ENCODE results near the gene CHD6.

CHD6 gene

GRCh38 chr20:41365777-41366545 is 252.2 kb downstream of the CHD6 start:
- no peak overlapping the region for H3K4me3 Mint-ChIP-seq
- no peak overlapping the region for H3K27ac Mint-ChIP-seq
- no peaks in the 10 kb centered on the region for H3K9me3 Mint-ChIP-seq
- no peaks in the 10 kb centered on the region for H3K36me3 Mint-ChIP-seq (ENCODE audit: low read depth)
- peaks cover 37% of the 10 kb centered on the region for H3K27me3 Mint-ChIP-seq (ENCODE audit: low read depth)
- H3K4me1 Mint-ChIP-seq (ENCODE audit: low read depth) = no peaks in the 10 kb centered on the region

GRCh38 chr20:41364967-41365765 is 253.0 kb downstream of the CHD6 start:
- Mint-ChIP-seq H3K4me3 (no peak overlapping the region), H3K4me1 (ENCODE audit: low read depth) (no peaks in the 10 kb centered on the region), H3K9me3 (no peaks in the 10 kb centered on the region), H3K27me3 (ENCODE audit: low read depth) (peaks cover 37% of the 10 kb centered on the region), H3K27ac (no peak overlapping the region), H3K36me3 (ENCODE audit: low read depth) (no peaks in the 10 kb centered on the region)

GRCh38 chr20:41364236-41364855 is 253.8 kb downstream of the CHD6 start:
- Mint-ChIP-seq H3K27me3 (ENCODE audit: low read depth) (peaks cover 35% of the 10 kb centered on the region), H3K4me1 (ENCODE audit: low read depth) (no peaks in the 10 kb centered on the region), H3K27ac (no peak overlapping the region), H3K9me3 (no peaks in the 10 kb centered on the region), H3K4me3 (no peak overlapping the region), H3K36me3 (ENCODE audit: low read depth) (no peaks in the 10 kb centered on the region)

- no peaks in the 10 kb centered on the region for H3K4me1 Mint-ChIP-seq (ENCODE audit: low read depth)
- H3K9me3 Mint-ChIP-seq = no peaks in the 10 kb centered on the region
- no peak overlapping the region for H3K4me3 Mint-ChIP-seq
- peaks cover 30% of the 10 kb centered on the region for H3K27me3 Mint-ChIP-seq (ENCODE audit: low read depth)
- no peaks in the 10 kb centered on the region for H3K36me3 Mint-ChIP-seq (ENCODE audit: low read depth)
- H3K27ac Mint-ChIP-seq = no peak overlapping the region
These were observed 254.6 kb downstream of the CHD6 start for GRCh38 chr20:41363601-41364000.

GRCh38 chr20:41362748-41363140 is 255.4 kb downstream of the CHD6 start:
- H3K9me3 Mint-ChIP-seq = no peaks in the 10 kb centered on the region
- H3K4me1 Mint-ChIP-seq (ENCODE audit: low read depth) = no peaks in the 10 kb centered on the region
- H3K36me3 Mint-ChIP-seq (ENCODE audit: low read depth) = no peaks in the 10 kb centered on the region
- no peak overlapping the region for H3K4me3 Mint-ChIP-seq
- peaks cover 24% of the 10 kb centered on the region for H3K27me3 Mint-ChIP-seq (ENCODE audit: low read depth)
- no peak overlapping the region for H3K27ac Mint-ChIP-seq

GRCh38 chr20:41361757-41362747 is 256.1 kb downstream of the CHD6 start:
- Mint-ChIP-seq H3K27ac (no peak overlapping the region), H3K4me3 (no peak overlapping the region), H3K36me3 (ENCODE audit: low read depth) (no peaks in the 10 kb centered on the region), H3K27me3 (ENCODE audit: low read depth) (peaks cover 17% of the 10 kb centered on the region), H3K4me1 (ENCODE audit: low read depth) (no peaks in the 10 kb centered on the region), H3K9me3 (no peaks in the 10 kb centered on the region)

GRCh38 chr20:41360831-41361756 is 257.1 kb downstream of the CHD6 start:
- H3K4me1 Mint-ChIP-seq (ENCODE audit: low read depth) = no peaks in the 10 kb centered on the region

GRCh38 chr20:41359541-41360011 is 258.6 kb downstream of the CHD6 start:
- Mint-ChIP-seq H3K27ac (no peak overlapping the region), H3K36me3 (ENCODE audit: low read depth) (no peaks in the 10 kb centered on the region), H3K9me3 (no peaks in the 10 kb centered on the region), H3K4me1 (ENCODE audit: low read depth) (no peaks in the 10 kb centered on the region), H3K27me3 (ENCODE audit: low read depth) (peaks cover 3% of the 10 kb centered on the region), H3K4me3 (no peak overlapping the region)

More at GRCh38 chr20:41360831-41361756, 257.1 kb downstream of the CHD6 start:
- Mint-ChIP-seq H3K4me3 (no peak overlapping the region), H3K9me3 (no peaks in the 10 kb centered on the region), H3K27ac (no peak overlapping the region), H3K36me3 (ENCODE audit: low read depth) (no peaks in the 10 kb centered on the region), H3K27me3 (ENCODE audit: low read depth) (peaks cover 15% of the 10 kb centered on the region)

- Mint-ChIP-seq H3K36me3 (ENCODE audit: low read depth) (no peaks in the 10 kb centered on the region), H3K9me3 (no peaks in the 10 kb centered on the region), H3K4me3 (no peak overlapping the region), H3K4me1 (ENCODE audit: low read depth) (no peaks in the 10 kb centered on the region), H3K27me3 (ENCODE audit: low read depth) (no peaks in the 10 kb centered on the region), H3K27ac (no peak overlapping the region)
These were observed 259.5 kb downstream of the CHD6 start for GRCh38 chr20:41358717-41359116.

GRCh38 chr20:41358230-41358629 is 259.9 kb downstream of the CHD6 start:
- H3K4me1 Mint-ChIP-seq (ENCODE audit: low read depth) = no peaks in the 10 kb centered on the region
- no peak overlapping the region for H3K27ac Mint-ChIP-seq
- H3K9me3 Mint-ChIP-seq = no peaks in the 10 kb centered on the region
- no peaks in the 10 kb centered on the region for H3K27me3 Mint-ChIP-seq (ENCODE audit: low read depth)
- no peak overlapping the region for H3K4me3 Mint-ChIP-seq
- no peaks in the 10 kb centered on the region for H3K36me3 Mint-ChIP-seq (ENCODE audit: low read depth)

- no peaks in the 10 kb centered on the region for H3K36me3 Mint-ChIP-seq (ENCODE audit: low read depth)
- no peak overlapping the region for H3K4me3 Mint-ChIP-seq
- H3K4me1 Mint-ChIP-seq (ENCODE audit: low read depth) = no peaks in the 10 kb centered on the region
- H3K9me3 Mint-ChIP-seq = no peaks in the 10 kb centered on the region
- no peak overlapping the region for H3K27ac Mint-ChIP-seq
- no peaks in the 10 kb centered on the region for H3K27me3 Mint-ChIP-seq (ENCODE audit: low read depth)
These were observed 260.6 kb downstream of the CHD6 start for GRCh38 chr20:41357424-41358163.

- Mint-ChIP-seq H3K4me3 (no peak overlapping the region), H3K27ac (no peak overlapping the region), H3K9me3 (no peaks in the 10 kb centered on the region), H3K27me3 (ENCODE audit: low read depth) (no peaks in the 10 kb centered on the region), H3K36me3 (ENCODE audit: low read depth) (no peaks in the 10 kb centered on the region), H3K4me1 (ENCODE audit: low read depth) (no peaks in the 10 kb centered on the region)
These were observed 261.2 kb downstream of the CHD6 start for GRCh38 chr20:41356951-41357350.

Measured in T-helper 1 cell treated with Interleukin-12 subunit alpha and Interleukin-12 subunit beta and Interleukin-4 antibody, amounts not matched to agents 30 μg/mL and 1 μg/mL, for 36 hours (primary cell).